CD4-positive, CD25-positive, alpha-beta regulatory T cell (primary cell): ENCODE results near the gene CALML4. TPM values are rescaled to one million over a fixed set of nuclear protein-coding genes. Genes with fewer than 3 reads are reported as not detected.

ENCODE experiments used
- ATAC-seq, 2 donors: fragments of 150-1000 bp; cut with Tn5 transposase; one replicate each; pipeline ENCODE4 v1.10.0; 2021; ENCODE audit warnings: low read depth in 2 of 2, moderate number of reproducible peaks in 2 of 2, moderate library complexity in 1 of 2
- DNase-seq, 3 donors: peaks; one replicate each; pipeline versions ENCODE4 v3.0.0 to v3.0.0-alpha.2; 2012 to 2022; ENCODE audit warnings: mixed read lengths in 1 of 3
- H3K27ac ChIP-seq: one replicate; pipeline ENCODE4 v1.7.0; 2013; ENCODE audit warnings: mild to moderate bottlenecking, low read length; ENCODE audit not compliant: insufficient read depth, poor library complexity, severe bottlenecking
- H3K27me3 ChIP-seq: one replicate; pipeline ENCODE4 v1.7.0; 2013; ENCODE audit warnings: low read length; ENCODE audit not compliant: control insufficient read depth, insufficient read depth
- H3K36me3 ChIP-seq: one replicate; pipeline ENCODE4 v1.7.0; 2013; ENCODE audit warnings: mild to moderate bottlenecking, low read length, moderate library complexity; ENCODE audit not compliant: control insufficient read depth, insufficient read depth
- H3K4me1 ChIP-seq: 2 replicates; pipeline ENCODE4 v1.7.0; 2013; ENCODE audit warnings: mild to moderate bottlenecking, low read length; ENCODE audit not compliant: insufficient read depth, control insufficient read depth, poor library complexity, severe bottlenecking
- H3K4me3 ChIP-seq: one replicate; pipeline ENCODE4 v1.7.0; 2013; ENCODE audit warnings: low read depth, mild to moderate bottlenecking, low read length, moderate library complexity
- H3K9me3 ChIP-seq, 2 experiments: 1 replicate in 1 of 2; 2 replicates in 1 of 2; pipeline ENCODE4 v1.7.0; 2013; ENCODE audit warnings: low read length in 2 of 2, mild to moderate bottlenecking in 1 of 2, moderate library complexity in 1 of 2; ENCODE audit not compliant: control insufficient read depth in 2 of 2
- H3K27ac Mint-ChIP-seq, 3 donors: one replicate each; pipeline ENCODE4 v1.8.0; 2020 to 2022; ENCODE audit warnings: mild to moderate bottlenecking in 3 of 3, mixed read lengths in 3 of 3, moderate library complexity in 2 of 3
- H3K27me3 Mint-ChIP-seq: one replicate; pipeline ENCODE4 v1.8.0; 2022; ENCODE audit warnings: mild to moderate bottlenecking, mixed read lengths
- H3K36me3 Mint-ChIP-seq: one replicate; pipeline ENCODE4 v1.8.0; 2020; ENCODE audit warnings: mixed read lengths
- H3K4me1 Mint-ChIP-seq, 4 donors: one replicate each; pipeline ENCODE4 v1.8.0; 2020 to 2022; ENCODE audit warnings: mixed read lengths in 4 of 4, mild to moderate bottlenecking in 1 of 4
- H3K4me3 Mint-ChIP-seq, 4 donors: one replicate each; pipeline ENCODE4 v1.8.0; 2020 to 2022; ENCODE audit warnings: mild to moderate bottlenecking in 4 of 4, mixed read lengths in 4 of 4, moderate library complexity in 3 of 4
- H3K9me3 Mint-ChIP-seq, 7 donors: one replicate each; pipeline ENCODE4 v1.8.0; 2020 to 2022; ENCODE audit warnings: mixed read lengths in 7 of 7, mild to moderate bottlenecking in 3 of 7, moderate library complexity in 2 of 7
- polyA plus RNA-seq, 4 donors: library from polyadenylated mRNA; unstranded; fragments of 300-500 nt; fragmentation: Illumina TruSeq; gene quantifications; one replicate each; pipeline ENCODE4 v1.2.3, GENCODE V29; 2021
- total RNA-seq: library from RNA; stranded (reverse); gene quantifications from one replicate; pipeline ENCODE4 v1.2.3, GENCODE V29; 2022

CALML4 gene, protein sequence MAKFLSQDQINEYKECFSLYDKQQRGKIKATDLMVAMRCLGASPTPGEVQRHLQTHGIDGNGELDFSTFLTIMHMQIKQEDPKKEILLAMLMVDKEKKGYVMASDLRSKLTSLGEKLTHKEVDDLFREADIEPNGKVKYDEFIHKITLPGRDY
- total RNA-seq (3.2 TPM), polyA plus RNA-seq (1 to 10 TPM in 1 of 4 donors, under 1 TPM in 3; 0.17 to 1.4 (median 0.51) TPM)

DNA sequence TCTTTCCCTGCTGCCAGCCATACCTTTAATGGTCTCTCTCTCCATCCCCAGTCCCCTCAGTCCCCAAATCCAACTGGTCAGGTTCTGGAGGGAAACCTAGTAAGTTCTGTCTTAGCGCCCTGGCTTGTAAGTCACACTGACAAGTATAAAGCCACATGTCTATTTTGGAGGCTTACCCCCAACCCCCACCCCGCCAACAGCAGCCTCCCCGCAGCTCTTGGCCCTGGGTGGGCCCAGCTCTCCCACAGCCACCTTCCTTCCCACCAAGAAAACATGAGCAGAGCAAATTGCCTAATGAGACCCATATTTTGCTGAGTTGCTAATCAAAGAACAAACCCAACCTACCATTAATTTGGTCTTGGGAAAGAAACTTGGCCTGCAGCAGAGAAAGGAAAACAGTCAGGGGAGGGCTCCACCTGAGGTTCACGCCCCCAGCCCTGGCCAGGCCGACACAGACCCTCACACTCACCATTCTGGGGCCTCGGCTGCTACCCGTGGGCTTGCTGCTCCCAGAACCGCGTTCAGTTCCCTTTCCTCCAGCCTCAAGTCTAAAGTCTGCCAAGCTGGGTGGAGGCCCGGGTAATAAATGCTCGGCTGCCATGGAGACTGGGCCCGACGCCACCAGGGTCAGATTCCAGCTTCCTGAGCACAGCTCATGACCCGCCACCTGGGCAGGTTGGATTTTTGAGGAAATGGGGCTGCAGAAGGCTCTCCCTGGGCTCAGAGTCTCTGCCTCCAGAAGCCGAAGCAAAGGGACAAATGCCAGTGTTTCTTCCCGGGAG is at the start of gene CALML4:
TSS of gene CALML4 (minus strand) at position 557 of the 782 bp plus-strand sequence. CDS start at position 472, 85 bp downstream.
- Mint-ChIP-seq H3K27ac (no peak within 1 kb of the TSS), H3K9me3 (peaks cover 0 to 1% (median 0%) of the 10 kb centered on the region in 7 donors), H3K4me1 (peaks cover 0 to 14% (median 1%) of the 10 kb centered on the region in 4 donors), H3K4me3 (peak within 1 kb of the TSS in 1 of 4 donors; percentile 79), H3K36me3 (peaks cover 3% of the 10 kb centered on the region), H3K27me3 (no peaks in the 10 kb centered on the region)
- no peaks in the 10 kb centered on the region for H3K36me3 ChIP-seq
- no peak within 1 kb of the TSS for H3K4me3 ChIP-seq
- H3K9me3 ChIP-seq, result no peaks in the 10 kb centered on the region
- peaks cover 14% of the 10 kb centered on the region for H3K4me1 ChIP-seq
- no peak within 1 kb of the TSS for H3K27ac ChIP-seq
- DNase-seq (no peak), ATAC-seq (no peak)
- H3K27me3 ChIP-seq, result no peaks in the 10 kb centered on the region

DNA sequence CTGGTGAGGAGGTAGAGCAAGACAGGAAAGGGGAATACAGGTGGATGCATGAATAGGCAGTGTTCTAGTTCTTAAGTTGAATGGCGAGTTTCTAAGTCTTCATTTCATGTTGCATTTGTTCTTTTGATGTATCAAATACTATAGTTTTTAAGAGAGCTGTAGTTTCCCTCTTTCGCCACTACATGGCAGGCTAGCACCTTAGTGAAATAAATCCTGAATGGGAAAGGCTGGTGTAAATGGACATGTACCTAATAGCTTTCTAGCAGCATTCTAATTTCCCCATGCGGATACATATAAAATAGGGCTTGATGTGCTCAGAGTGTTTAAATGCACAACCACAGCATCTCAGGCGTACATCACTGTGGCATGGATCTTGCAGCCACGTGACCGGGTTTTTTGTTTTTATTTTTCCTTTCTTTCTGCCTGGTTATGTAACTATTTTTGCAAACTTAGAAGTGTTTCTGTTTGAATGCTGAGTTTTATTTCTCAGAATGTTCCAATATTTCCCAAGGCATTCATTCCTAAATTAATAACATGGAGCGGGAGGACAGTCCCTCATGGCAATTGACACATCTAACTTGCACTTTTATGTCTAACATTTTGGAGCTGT is 47.9 kb upstream of the CALML4 start:
- H3K27ac ChIP-seq, result no peak overlapping the region
- H3K4me1 Mint-ChIP-seq, result peaks cover 0 to 6% (median 3%) of the 10 kb centered on the region in 4 donors
- no peaks in the 10 kb centered on the region for H3K36me3 Mint-ChIP-seq
- peaks cover 6% of the 10 kb centered on the region for H3K27me3 ChIP-seq
- H3K4me3 ChIP-seq, result no peak overlapping the region
- peaks cover 31% of the 10 kb centered on the region for H3K27me3 Mint-ChIP-seq
- peaks cover 0 to 7% (median 0%) of the 10 kb centered on the region in 7 donors for H3K9me3 Mint-ChIP-seq
- no peaks in the 10 kb centered on the region for H3K36me3 ChIP-seq
- H3K9me3 ChIP-seq, result no peaks in the 10 kb centered on the region
- peaks cover 7% of the 10 kb centered on the region for H3K4me1 ChIP-seq
- no peak overlapping the region for H3K4me3 Mint-ChIP-seq
- ATAC-seq, result peak; percentile 62 to 64
- H3K27ac Mint-ChIP-seq, result no peak overlapping the region
- peak; percentile 25 to 72 (median 57) for DNase-seq

DNA sequence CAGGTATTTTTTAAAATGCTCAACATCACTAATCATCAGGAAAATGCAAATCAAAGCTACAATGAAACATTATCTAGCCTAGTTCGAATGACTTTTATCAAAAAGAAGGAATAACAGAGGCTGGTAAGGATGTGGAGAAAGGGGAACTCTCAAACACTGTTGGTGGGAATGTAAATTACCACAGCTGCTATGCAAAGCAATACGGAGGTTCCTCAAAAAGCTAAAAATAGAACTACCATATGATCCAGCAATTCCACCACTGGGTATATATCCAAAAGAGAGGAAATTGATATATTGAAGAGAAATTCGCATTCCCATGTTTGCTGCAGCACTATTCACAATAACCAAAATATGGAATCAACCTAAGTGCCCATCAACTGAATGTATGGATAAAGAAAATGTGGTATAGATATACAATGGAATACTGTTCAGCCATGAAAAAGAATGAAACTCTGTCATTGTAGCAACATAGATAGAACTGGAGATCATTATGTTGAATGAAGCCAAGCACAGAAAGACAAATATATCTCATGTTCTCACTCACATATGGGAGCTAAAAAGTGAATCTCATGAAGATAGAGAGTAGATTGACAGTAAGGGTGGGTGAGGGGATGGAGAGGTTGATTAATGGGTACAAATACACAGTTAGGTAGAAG is 44.1 kb upstream of the CALML4 start:
- no peak for DNase-seq
- H3K4me3 Mint-ChIP-seq, result no peak overlapping the region

DNA sequence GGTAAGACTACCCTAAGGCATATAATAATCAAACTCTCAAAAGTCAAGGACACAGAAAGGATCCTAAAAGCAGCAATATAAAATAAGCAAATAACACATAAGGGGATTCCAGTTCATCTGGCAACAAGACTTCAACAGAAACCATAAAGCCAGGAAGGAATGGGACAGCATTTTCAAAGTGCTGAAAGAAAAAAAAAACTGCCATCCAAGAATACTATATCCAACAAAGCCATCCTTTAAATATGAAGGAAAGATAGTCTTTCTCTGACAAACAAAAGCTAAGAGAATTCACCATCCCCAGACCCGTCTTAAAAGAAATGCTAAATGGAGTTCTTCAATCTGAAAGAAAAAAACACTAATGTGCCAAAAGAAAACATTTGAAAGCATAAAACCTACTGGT is 39.1 kb upstream of the CALML4 start:
- H3K36me3 ChIP-seq, result no peaks in the 10 kb centered on the region
- no peak for ATAC-seq
- no peaks in the 10 kb centered on the region for H3K27me3 ChIP-seq
- H3K9me3 Mint-ChIP-seq, result peaks cover 0 to 25% (median 7%) of the 10 kb centered on the region in 7 donors
- no peaks in the 10 kb centered on the region for H3K4me1 Mint-ChIP-seq
- H3K27ac ChIP-seq, result no peak overlapping the region
- no peaks in the 10 kb centered on the region for H3K4me1 ChIP-seq
- peaks cover 12 to 18% of the 10 kb centered on the region in 2 experiments for H3K9me3 ChIP-seq
- peaks cover 45% of the 10 kb centered on the region for H3K27me3 Mint-ChIP-seq
- H3K27ac Mint-ChIP-seq, result no peak overlapping the region
- H3K36me3 Mint-ChIP-seq, result no peaks in the 10 kb centered on the region
- no peak overlapping the region for H3K4me3 ChIP-seq
- no peak for DNase-seq
- H3K4me3 Mint-ChIP-seq, result no peak overlapping the region

More for the DNA sequence above, 44.1 kb upstream of the CALML4 start:
- Histone ChIP-seq H3K4me1 (no peaks in the 10 kb centered on the region), H3K9me3 (peaks cover 9% of the 10 kb centered on the region in 2 experiments), H3K27ac (no peak overlapping the region), H3K27me3 (peaks cover 1% of the 10 kb centered on the region), H3K4me3 (no peak overlapping the region), H3K36me3 (no peaks in the 10 kb centered on the region)
- ATAC-seq, result no peak
- Mint-ChIP-seq H3K9me3 (peaks cover 0 to 11% (median 1%) of the 10 kb centered on the region in 7 donors), H3K27me3 (peaks cover 40% of the 10 kb centered on the region), H3K36me3 (no peaks in the 10 kb centered on the region), H3K27ac (no peak overlapping the region), H3K4me1 (peaks cover 0 to 6% (median 0%) of the 10 kb centered on the region in 4 donors)

DNA sequence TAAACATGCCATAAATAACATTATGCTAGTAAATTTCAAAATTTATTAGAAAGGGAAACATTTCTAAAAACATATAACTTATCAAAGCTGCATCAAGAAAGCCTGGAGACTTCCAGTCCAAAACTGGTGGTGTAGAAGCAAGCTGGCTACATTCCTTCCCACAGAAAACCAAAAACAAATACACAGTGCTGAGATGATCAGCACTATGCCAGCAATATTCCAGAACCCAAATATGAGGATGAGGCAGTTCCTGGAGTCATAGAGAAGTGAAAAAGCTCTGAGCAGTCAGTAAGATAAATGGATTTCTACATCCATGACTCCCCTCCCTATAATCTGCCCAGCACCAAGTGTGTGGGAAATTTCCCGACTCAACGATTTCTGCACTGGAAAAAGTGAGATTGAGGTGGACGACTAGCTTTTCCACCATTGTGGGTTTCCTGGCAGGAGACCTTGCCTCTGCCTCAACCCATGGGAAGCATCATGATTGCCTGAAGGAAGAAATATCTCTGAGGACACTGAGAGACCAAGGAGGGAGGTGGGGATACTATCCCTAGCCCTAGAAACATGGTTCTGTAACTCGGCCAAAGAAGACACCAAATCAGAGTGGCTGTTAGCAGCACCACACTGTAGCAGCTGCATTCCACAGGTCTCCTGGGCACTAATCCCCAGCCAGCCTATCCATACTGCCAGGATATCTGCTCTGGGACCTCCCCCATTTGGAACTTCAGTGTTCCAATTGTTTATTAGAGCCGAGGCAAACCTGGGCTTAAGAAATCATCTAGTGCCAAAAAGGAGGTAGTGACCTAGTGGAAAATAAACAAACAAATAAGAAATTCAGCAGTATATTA is 36.2 kb upstream of the CALML4 start:
- H3K4me3 ChIP-seq, result no peak overlapping the region

DNA sequence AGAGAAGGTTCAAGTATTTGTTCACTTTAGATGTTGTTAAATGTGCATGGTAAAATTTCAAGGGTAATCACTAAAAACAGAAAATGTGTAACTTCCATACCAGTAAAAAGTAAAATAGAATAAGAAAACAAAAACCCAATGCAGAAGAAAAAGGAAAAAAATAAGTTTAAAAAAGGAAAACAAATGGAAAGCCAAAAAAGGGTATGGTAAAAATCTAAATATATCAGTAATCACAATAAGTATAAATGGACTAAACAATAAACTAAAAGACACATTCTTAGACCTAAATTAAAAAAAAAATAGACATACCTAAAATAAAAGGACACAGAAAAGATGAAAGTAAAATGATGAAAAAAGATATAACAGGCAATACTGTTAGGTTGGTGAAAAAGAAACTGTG is 33.9 kb upstream of the CALML4 start:
- Mint-ChIP-seq H3K4me1 (no peaks in the 10 kb centered on the region), H3K27ac (no peak overlapping the region)
- H3K4me3 ChIP-seq, result no peak overlapping the region

More for the DNA sequence above, 36.2 kb upstream of the CALML4 start:
- Histone ChIP-seq H3K9me3 (peaks cover 12 to 18% of the 10 kb centered on the region in 2 experiments), H3K27ac (no peak overlapping the region), H3K36me3 (no peaks in the 10 kb centered on the region), H3K4me1 (no peaks in the 10 kb centered on the region), H3K27me3 (no peaks in the 10 kb centered on the region)
- H3K4me3 Mint-ChIP-seq, result no peak overlapping the region
- no peak overlapping the region for H3K27ac Mint-ChIP-seq
- ATAC-seq (no peak), DNase-seq (no peak)
- H3K27me3 Mint-ChIP-seq, result peaks cover 32% of the 10 kb centered on the region
- H3K36me3 Mint-ChIP-seq, result no peaks in the 10 kb centered on the region
- H3K9me3 Mint-ChIP-seq, result peaks cover 0 to 25% (median 6%) of the 10 kb centered on the region in 7 donors
- no peaks in the 10 kb centered on the region for H3K4me1 Mint-ChIP-seq

DNA sequence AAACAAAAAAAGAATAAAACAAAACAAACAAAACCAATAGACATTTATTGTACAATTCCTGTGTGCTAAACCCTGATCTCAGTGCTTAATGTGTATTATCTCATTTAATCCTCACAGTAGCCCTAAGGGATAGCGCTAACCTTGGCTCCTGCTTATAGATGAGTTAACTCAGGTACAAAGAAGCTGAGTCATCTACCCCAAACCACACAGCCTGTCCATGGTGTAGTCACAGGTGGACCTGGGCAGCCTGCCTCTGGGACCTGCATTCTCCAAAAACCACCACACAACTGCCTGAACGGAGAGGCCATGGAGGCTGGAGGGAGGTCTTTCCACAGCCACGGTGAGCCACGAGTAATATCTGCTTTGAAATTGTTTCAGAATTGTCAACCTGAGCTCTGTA is 29.9 kb upstream of the CALML4 start:
- H3K4me1 ChIP-seq, result peaks cover 4% of the 10 kb centered on the region
- peaks cover 0 to 10% (median 3%) of the 10 kb centered on the region in 4 donors for H3K4me1 Mint-ChIP-seq
- no peak overlapping the region for H3K4me3 Mint-ChIP-seq
- DNase-seq, result no peak
- no peaks in the 10 kb centered on the region for H3K9me3 Mint-ChIP-seq
- no peaks in the 10 kb centered on the region for H3K27me3 ChIP-seq
- ATAC-seq, result no peak
- no peaks in the 10 kb centered on the region for H3K9me3 ChIP-seq
- H3K27ac ChIP-seq, result no peak overlapping the region
- peaks cover 21% of the 10 kb centered on the region for H3K27me3 Mint-ChIP-seq
- H3K36me3 Mint-ChIP-seq, result no peaks in the 10 kb centered on the region
- no peak overlapping the region for H3K27ac Mint-ChIP-seq
- no peak overlapping the region for H3K4me3 ChIP-seq
- H3K36me3 ChIP-seq, result no peaks in the 10 kb centered on the region

More for the DNA sequence above, 33.9 kb upstream of the CALML4 start:
- H3K27me3 Mint-ChIP-seq, result peaks cover 24% of the 10 kb centered on the region
- Histone ChIP-seq H3K36me3 (no peaks in the 10 kb centered on the region), H3K27ac (no peak overlapping the region), H3K27me3 (no peaks in the 10 kb centered on the region), H3K9me3 (peaks cover 1 to 8% of the 10 kb centered on the region in 2 experiments), H3K4me1 (no peaks in the 10 kb centered on the region)
- ATAC-seq (no peak), DNase-seq (no peak)
- peaks cover 0 to 17% (median 2%) of the 10 kb centered on the region in 7 donors for H3K9me3 Mint-ChIP-seq
- H3K36me3 Mint-ChIP-seq, result no peaks in the 10 kb centered on the region
- H3K4me3 Mint-ChIP-seq, result no peak overlapping the region
